B cell (primary cell): Measurements from ENCODE around the gene TAGLN3. TPM values are rescaled to one million over a fixed set of nuclear protein-coding genes. Genes with fewer than 3 reads are reported as not detected.

ENCODE experiments used
- ATAC-seq: fragments of 200-7000 bp; cut with Tn5 transposase; one replicate; pipeline ENCODE4 v1.10.0; 2021; ENCODE audit warnings: low read depth, mild to moderate bottlenecking, moderate number of reproducible peaks, moderate library complexity
- CTCF ChIA-PET: fragments of 350-600 bp; sonication (Branson Sonifier 250); formaldehyde crosslinking; loops from one replicate; lab custom pipeline; 2021; ENCODE audit warnings: antibody characterized with exemption, inconsistent platforms; lab: Charles Lee
- POLR2A ChIA-PET: fragments of 350-600 bp; sonication (Branson Sonifier 250); formaldehyde crosslinking; loops from one replicate; lab custom pipeline; 2021; ENCODE audit warnings: antibody characterized with exemption; lab: Charles Lee
- DNase-seq: peaks from one replicate; pipeline ENCODE4 v3.0.0; 2013
- H2AFZ ChIP-seq: 2 replicates; pipeline ENCODE4 v1.6.1; 2012; ENCODE audit warnings: mild to moderate bottlenecking, low read depth, low read length; ENCODE audit not compliant: insufficient read depth, poor library complexity, severe bottlenecking
- H3K27ac ChIP-seq, 2 donors: 1 replicate in 1 of 2; 2 replicates in 1 of 2; pipeline ENCODE4 v1.5.1; 2012 to 2013; ENCODE audit warnings: low read length in 2 of 2, mild to moderate bottlenecking in 2 of 2, moderate library complexity in 1 of 2
- H3K27me3 ChIP-seq, 4 experiments: fragments of 200-600 bp in 1 of 4; sonication (generic) in 1 of 4; replicated peaks in 1 of 4; 1 replicate in 2 of 4; 2 replicates in 2 of 4; pipeline versions ENCODE4 v1.6.1 to v1.7.0; 2013 to 2016; ENCODE audit warnings: low read length in 3 of 4, mild to moderate bottlenecking in 2 of 4, mixed read lengths in 1 of 4, moderate library complexity in 1 of 4; ENCODE audit not compliant: insufficient read depth in 4 of 4, control insufficient read depth in 3 of 4; ENCODE audit errors: control extremely low read depth in 1 of 4
- H3K36me3 ChIP-seq, 2 experiments: replicated peaks in 1 of 2; 1 replicate in 1 of 2; 2 replicates in 1 of 2; pipeline versions ENCODE4 v1.6.1 to v1.7.1; 2013; ENCODE audit warnings: low read length in 1 of 2; ENCODE audit not compliant: insufficient read depth in 2 of 2, control insufficient read depth in 1 of 2; ENCODE audit errors: control extremely low read depth in 1 of 2, extremely low read depth in 1 of 2
- H3K4me1 ChIP-seq, 2 donors: fragments of 200-600 bp in 1 of 2; sonication (generic) in 1 of 2; 1 replicate in 1 of 2; 2 replicates in 1 of 2; pipeline versions ENCODE4 v1.5.1 to v1.6.1; 2013 to 2017; ENCODE audit warnings: low read length in 2 of 2; ENCODE audit not compliant: control insufficient read depth in 2 of 2, insufficient read depth in 2 of 2
- H3K4me2 ChIP-seq: replicated peaks from 2 replicates; pipeline ENCODE3; 2012; ENCODE audit warnings: mild to moderate bottlenecking, low read depth, low read length; ENCODE audit not compliant: poor library complexity, severe bottlenecking
- H3K4me3 ChIP-seq, 5 experiments: fragments of 200-600 bp in 1 of 5; sonication (generic) in 1 of 5; 1 replicate in 3 of 5; 2 replicates in 2 of 5; pipeline versions ENCODE4 v1.5.1 to v1.7.0; 2011 to 2016; ENCODE audit warnings: low read length in 4 of 5, mild to moderate bottlenecking in 4 of 5, low read depth in 2 of 5, control low read depth in 1 of 5, moderate library complexity in 1 of 5; ENCODE audit not compliant: insufficient read depth in 1 of 5; ENCODE audit errors: control extremely low read depth in 1 of 5, extremely low read depth in 1 of 5
- H3K79me2 ChIP-seq: fragments of 200-600 bp; sonication (generic); one replicate; pipeline ENCODE4 v1.6.0; 2016; ENCODE audit warnings: low read length; ENCODE audit not compliant: control insufficient read depth, insufficient read depth
- H3K9ac ChIP-seq: fragments of 200-600 bp; sonication (generic); 2 replicates; pipeline ENCODE4 v1.6.1; 2017; ENCODE audit warnings: mild to moderate bottlenecking, low read length, moderate library complexity
- H3K9me3 ChIP-seq, 3 donors: one replicate each; pipeline versions ENCODE4 v1.6.1 to v1.7.1; 2013; ENCODE audit warnings: low read length in 2 of 3; ENCODE audit not compliant: control insufficient read depth in 2 of 3, insufficient read depth in 1 of 3; ENCODE audit errors: control extremely low read depth in 1 of 3
- H4K20me1 ChIP-seq: 2 replicates; pipeline ENCODE4 v1.6.0; 2012; ENCODE audit warnings: mild to moderate bottlenecking, low read length; ENCODE audit not compliant: insufficient read depth, control insufficient read depth, poor library complexity, severe bottlenecking
- H3K27ac Mint-ChIP-seq: one replicate; pipeline ENCODE4 v1.8.0; 2021; ENCODE audit warnings: mixed read lengths
- H3K27me3 Mint-ChIP-seq: one replicate; pipeline ENCODE4 v1.8.0; 2021; ENCODE audit warnings: mixed read lengths
- H3K4me1 Mint-ChIP-seq: one replicate; pipeline ENCODE4 v1.8.0; 2021; ENCODE audit warnings: mixed read lengths
- H3K4me3 Mint-ChIP-seq: one replicate; pipeline ENCODE4 v1.8.0; 2021; ENCODE audit warnings: mixed read lengths
- H3K9me3 Mint-ChIP-seq: one replicate; pipeline ENCODE4 v1.8.0; 2022; ENCODE audit warnings: mixed read lengths; ENCODE audit not compliant: insufficient read depth
- CTCF ChIP-seq: fragments of 200-600 bp; IDR thresholded peaks from one replicate; pipeline ENCODE4 v1.8.0; 2022; ENCODE audit warnings: antibody characterized with exemption, mild to moderate bottlenecking
- EZH2 ChIP-seq: IDR thresholded peaks from 2 replicates; pipeline ENCODE4 v1.6.1; 2012; ENCODE audit warnings: borderline replicate concordance, low read depth, mild to moderate bottlenecking, moderate library complexity, low read length; ENCODE audit not compliant: insufficient read depth, poor library complexity, severe bottlenecking
- WGBS: methylation state at CpG from one replicate; pipeline ENCODE4 v1.1.5; 2013; ENCODE audit warnings: missing lambda C conversion rate; ENCODE audit not compliant: insufficient coverage; 5-methylcytosine and 5-hydroxymethylcytosine counted together
- intact Hi-C: fragments of 100-400 bp; cut with micrococcal nuclease; formaldehyde crosslinking; loops from one replicate; pipeline ENCODE4 v1.10.0; 2022
- polyA plus RNA-seq: library from polyadenylated mRNA; depleted of rRNA; stranded (reverse); fragments of >200 nt; gene quantifications from 2 replicates; pipeline ENCODE4 v1.2.3, GENCODE V29; 2012
- total RNA-seq, 2 donors: library from RNA; stranded (reverse); fragments of 120-200 nt in 1 of 2; gene quantifications; 1 replicate in 1 of 2; 2 replicates in 1 of 2; pipeline versions ENCODE4 v1.2.3 to v1.2.4, GENCODE V29; 2013 to 2022

Gene TAGLN3
- total and polyA plus RNA-seq, 2 donors (not counting 1 experiment from before 2014, with no cell fraction given) = not detected

- CTCF ChIA-PET = interaction anchor here (0.5 to 5.2 kb wide), 12 partner anchors 9 to 440 kb away, joined by 3 to 54 read pairs (median 4); no protein-coding TSS in a partner anchor
- peaks cover 26 to 29% of the 10 kb centered on the region in 2 donors for H3K4me1 ChIP-seq
- no peaks in the 10 kb centered on the region for H3K9me3 ChIP-seq
- peak overlapping the region; percentile 98 for H2AFZ ChIP-seq
- Mint-ChIP-seq H3K4me3 (peak overlapping the region; percentile 91), H3K4me1 (peaks cover 40% of the 10 kb centered on the region), H3K9me3 (no peaks in the 10 kb centered on the region), H3K27ac (peak overlapping the region; percentile 92), H3K27me3 (no peaks in the 10 kb centered on the region)
- WGBS = no CpG with 5 or more reads among the region's 5 CpGs
- no peaks in the 10 kb centered on the region for H3K27me3 ChIP-seq
- ATAC-seq (peak; percentile 42), DNase-seq (peak; percentile 68)
- H3K36me3 ChIP-seq = peaks cover 0 to 3% of the 10 kb centered on the region in 2 experiments
- H3K27ac ChIP-seq = peak overlapping the region; percentile 72 to 75
- POLR2A ChIA-PET = interaction anchor here (0.9 to 1.5 kb wide), 3 partner anchors 10 to 312 kb away, joined by 3 to 6 read pairs (median 3); partner anchors contain the start of gene PHLDB2
- H3K9ac ChIP-seq = peak overlapping the region; percentile 76
- peak overlapping the region; percentile 76 for H3K4me2 ChIP-seq
- peaks cover 55% of the 10 kb centered on the region for H3K79me2 ChIP-seq
- peak overlapping the region; percentile 84 to 95 (median 84) for H3K4me3 ChIP-seq
- intact Hi-C loops = loop anchor here (1.0 to 10.0 kb wide), 4 partner anchors 10 to 905 kb away; partner anchors contain the start of gene NECTIN3
- TF ChIP-seq EZH2 = no peak
- no peak for TF ChIP-seq CTCF
- peaks cover 17% of the 10 kb centered on the region for H4K20me1 ChIP-seq
These were observed 19.2 kb upstream of the TAGLN3 start for GRCh38 chr3:111979434-111980038.
